Neural cell (in vitro differentiated cells): Measurements from ENCODE around the gene NACC1. TPM values are rescaled to one million over a fixed set of nuclear protein-coding genes. Genes with fewer than 3 reads are reported as not detected.

Source experiments
- H2AFZ ChIP-seq: fragments of 200-600, 300-800 bp; sonication (generic), shearing (Covaris generic); 2 replicates; pipeline ENCODE4 v1.6.0; 2014; ENCODE audit warnings: low read depth, mild to moderate bottlenecking, antibody characterized with exemption, low read length, moderate library complexity
- H3F3A ChIP-seq: fragments of 200-600 bp; shearing (Covaris generic); 2 replicates; pipeline ENCODE4 v1.6.1; 2016; ENCODE audit warnings: mild to moderate bottlenecking, moderate library complexity, mixed read lengths, antibody characterized with exemption, low read length; ENCODE audit not compliant: insufficient read depth, poor library complexity, severe bottlenecking
- H3K27ac ChIP-seq: fragments of 200-600, 300-800 bp; sonication (generic), shearing (Covaris generic); 2 replicates; pipeline ENCODE4 v1.5.1; 2014; ENCODE audit warnings: mild to moderate bottlenecking, low read length, moderate library complexity
- H3K27me3 ChIP-seq: fragments of 300-800, 200-600 bp; sonication (generic), shearing (Covaris generic); 2 replicates; pipeline ENCODE4 v1.6.0; 2014; ENCODE audit warnings: mild to moderate bottlenecking, low read depth, low read length, moderate library complexity; ENCODE audit not compliant: insufficient read depth
- H3K36me3 ChIP-seq: fragments of 300-800, 200-600 bp; sonication (generic), shearing (Covaris generic); 2 replicates; pipeline ENCODE4 v1.5.1; 2014; ENCODE audit warnings: mild to moderate bottlenecking, antibody characterized with exemption, low read length, moderate library complexity; ENCODE audit not compliant: insufficient read depth
- H3K4me2 ChIP-seq: fragments of 300-800, 200-600 bp; sonication (generic), shearing (Covaris generic); 2 replicates; pipeline ENCODE4 v1.6.0; 2014; ENCODE audit warnings: mild to moderate bottlenecking, low read length
- H3K4me3 ChIP-seq: fragments of 300-800, 200-600 bp; sonication (generic), shearing (Covaris generic); 2 replicates; pipeline ENCODE4 v1.5.1; 2014; ENCODE audit warnings: mild to moderate bottlenecking, low read length, moderate library complexity
- H3K79me2 ChIP-seq: fragments of 200-600 bp; shearing (Covaris generic); replicated peaks from 2 replicates; pipeline ENCODE4 v1.6.0; 2014; ENCODE audit warnings: mild to moderate bottlenecking, low read length, moderate library complexity; ENCODE audit not compliant: insufficient read depth
- H3K9ac ChIP-seq: fragments of 300-800, 200-600 bp; sonication (generic), shearing (Covaris generic); 2 replicates; pipeline ENCODE4 v1.6.1; 2016; ENCODE audit warnings: mild to moderate bottlenecking, low read length, mixed read lengths
- H3K9me2 ChIP-seq: fragments of 200-600 bp; shearing (Covaris generic); 2 replicates; pipeline ENCODE4 v1.6.1; 2016; ENCODE audit warnings: mild to moderate bottlenecking, low read length, mixed read lengths; ENCODE audit not compliant: insufficient read depth
- H3K9me3 ChIP-seq: fragments of 200-600, 300-800 bp; sonication (generic), shearing (Covaris generic); 2 replicates; pipeline ENCODE4 v1.6.1; 2016; ENCODE audit warnings: mild to moderate bottlenecking, mixed run types, low read length, moderate library complexity, mixed read lengths
- H4K20me1 ChIP-seq: fragments of 200-600 bp; shearing (Covaris generic); 2 replicates; pipeline ENCODE4 v1.6.1; 2016; ENCODE audit warnings: mild to moderate bottlenecking, mixed run types; ENCODE audit not compliant: insufficient read depth
- EP300 ChIP-seq: fragments of 450-650 bp; conservative IDR thresholded peaks from 2 replicates; pipeline ENCODE4 v1.6.1; 2014; ENCODE audit warnings: antibody characterized with exemption, mild to moderate bottlenecking, moderate library complexity; ENCODE audit not compliant: poor library complexity, severe bottlenecking
- EZH2 ChIP-seq: fragments of 200-600, 300-800 bp; shearing (Covaris generic), sonication (generic); IDR thresholded peaks from 2 replicates; pipeline ENCODE4 v1.6.1; 2014; ENCODE audit warnings: antibody characterized with exemption, low read length, borderline replicate concordance, mild to moderate bottlenecking; ENCODE audit not compliant: insufficient read depth, poor library complexity, severe bottlenecking
- MXI1 ChIP-seq: fragments of 450-650 bp; conservative IDR thresholded peaks from 2 replicates; pipeline ENCODE4 v1.6.1; 2014; ENCODE audit warnings: antibody characterized with exemption, mild to moderate bottlenecking; ENCODE audit not compliant: poor library complexity, severe bottlenecking
- POLR2AphosphoS5 ChIP-seq: IDR thresholded peaks from 2 replicates; pipeline ENCODE4 v1.6.1; 2012
- RAD21 ChIP-seq: fragments of 450-650 bp; conservative IDR thresholded peaks from 2 replicates; pipeline ENCODE4 v1.6.1; 2014; ENCODE audit warnings: antibody characterized with exemption, mild to moderate bottlenecking, moderate library complexity
- REST ChIP-seq: IDR thresholded peaks from 2 replicates; pipeline ENCODE4 v1.6.1; 2012; ENCODE audit warnings: borderline replicate concordance
- SMC3 ChIP-seq: fragments of 450-650 bp; conservative IDR thresholded peaks from 2 replicates; pipeline ENCODE4 v1.6.1; 2014; ENCODE audit warnings: antibody characterized with exemption, mild to moderate bottlenecking, moderate library complexity; ENCODE audit not compliant: poor library complexity
- TAF1 ChIP-seq: IDR thresholded peaks from 2 replicates; pipeline ENCODE4 v1.6.1; 2012; ENCODE audit warnings: low read depth
- polyA plus RNA-seq: library from polyadenylated mRNA; depleted of rRNA; stranded (reverse); fragments of >200 nt; gene quantifications from 2 replicates; pipeline ENCODE4 v1.2.3, GENCODE V29; 2014
- TF ChIP-seq, protein P1 (sequence below): fragments of 450-650 bp; IDR thresholded peaks from 2 replicates; pipeline ENCODE4 v1.5.1; 2014; ENCODE audit warnings: antibody characterized with exemption, mild to moderate bottlenecking, moderate library complexity; ENCODE audit not compliant: poor library complexity, severe bottlenecking

NACC1 gene
- polyA plus RNA-seq, 1 donor from 2014 or later: 16.1 TPM

DNA sequence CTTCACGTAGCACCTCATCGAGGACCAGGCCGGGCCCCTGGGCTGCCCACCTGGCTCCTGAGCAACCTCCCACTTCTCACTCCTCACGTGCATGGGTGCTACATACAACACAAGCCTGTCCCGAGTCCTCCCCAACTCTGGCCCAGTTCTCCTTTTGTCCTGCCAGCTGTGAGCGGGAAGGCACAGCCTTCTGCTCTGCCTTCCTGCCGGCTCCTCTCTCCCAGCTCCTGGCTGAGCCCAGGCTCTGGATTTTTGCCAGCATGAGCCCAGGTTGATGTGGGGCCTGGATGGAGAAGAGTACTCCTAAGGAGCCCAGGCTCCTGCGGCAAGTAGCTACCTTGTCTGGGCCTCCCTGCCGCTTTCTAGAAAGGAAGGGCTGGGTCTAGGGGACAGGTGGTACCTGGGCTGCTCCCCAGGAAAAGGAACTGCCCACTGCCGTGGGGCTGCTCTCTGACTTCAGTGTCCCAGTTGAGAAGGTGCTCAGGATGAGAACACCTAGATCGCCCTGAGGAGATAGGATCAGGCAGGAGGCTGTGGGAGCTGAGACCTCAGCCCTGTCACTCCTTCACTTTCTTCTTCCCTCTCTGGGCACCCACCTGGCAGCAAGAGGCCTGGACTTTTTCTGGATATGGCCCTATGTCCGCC is 39.0 kb upstream of the NACC1 start:
- H3K9ac ChIP-seq: no peak overlapping the region
- H3K27ac ChIP-seq: no peak overlapping the region
- no peak overlapping the region for H3K4me2 ChIP-seq
- H3K27me3 ChIP-seq: no peaks in the 10 kb centered on the region
- no peaks in the 10 kb centered on the region for H3K9me3 ChIP-seq
- H3K4me3 ChIP-seq: no peak overlapping the region
- H3K79me2 ChIP-seq: no peaks in the 10 kb centered on the region
- H2AFZ ChIP-seq: no peak overlapping the region
- no peaks in the 10 kb centered on the region for H3F3A ChIP-seq
- no peaks in the 10 kb centered on the region for H3K9me2 ChIP-seq
- no peaks in the 10 kb centered on the region for H3K36me3 ChIP-seq
- H4K20me1 ChIP-seq: no peaks in the 10 kb centered on the region
- TF ChIP-seq MXI1 (no peak), POLR2AphosphoS5 (no peak), RAD21 (no peak), REST (no peak), TAF1 (no peak), EP300 (no peak), EZH2 (no peak), SMC3 (no peak)
- TF ChIP-seq, protein P1, sequence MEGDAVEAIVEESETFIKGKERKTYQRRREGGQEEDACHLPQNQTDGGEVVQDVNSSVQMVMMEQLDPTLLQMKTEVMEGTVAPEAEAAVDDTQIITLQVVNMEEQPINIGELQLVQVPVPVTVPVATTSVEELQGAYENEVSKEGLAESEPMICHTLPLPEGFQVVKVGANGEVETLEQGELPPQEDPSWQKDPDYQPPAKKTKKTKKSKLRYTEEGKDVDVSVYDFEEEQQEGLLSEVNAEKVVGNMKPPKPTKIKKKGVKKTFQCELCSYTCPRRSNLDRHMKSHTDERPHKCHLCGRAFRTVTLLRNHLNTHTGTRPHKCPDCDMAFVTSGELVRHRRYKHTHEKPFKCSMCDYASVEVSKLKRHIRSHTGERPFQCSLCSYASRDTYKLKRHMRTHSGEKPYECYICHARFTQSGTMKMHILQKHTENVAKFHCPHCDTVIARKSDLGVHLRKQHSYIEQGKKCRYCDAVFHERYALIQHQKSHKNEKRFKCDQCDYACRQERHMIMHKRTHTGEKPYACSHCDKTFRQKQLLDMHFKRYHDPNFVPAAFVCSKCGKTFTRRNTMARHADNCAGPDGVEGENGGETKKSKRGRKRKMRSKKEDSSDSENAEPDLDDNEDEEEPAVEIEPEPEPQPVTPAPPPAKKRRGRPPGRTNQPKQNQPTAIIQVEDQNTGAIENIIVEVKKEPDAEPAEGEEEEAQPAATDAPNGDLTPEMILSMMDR: no peak

- H3K9ac ChIP-seq: no peak overlapping the region
- no peaks in the 10 kb centered on the region for H3K9me2 ChIP-seq
- H4K20me1 ChIP-seq: no peaks in the 10 kb centered on the region
- H2AFZ ChIP-seq: no peak overlapping the region
- TF ChIP-seq EP300 (no peak), REST (no peak), SMC3 (no peak), RAD21 (no peak), EZH2 (no peak), POLR2AphosphoS5 (no peak), MXI1 (no peak), TAF1 (no peak)
- TF ChIP-seq, protein P1: no peak
- no peaks in the 10 kb centered on the region for H3F3A ChIP-seq
- no peak overlapping the region for H3K27ac ChIP-seq
- no peak overlapping the region for H3K4me2 ChIP-seq
- H3K9me3 ChIP-seq: no peaks in the 10 kb centered on the region
- H3K4me3 ChIP-seq: no peak overlapping the region
- no peaks in the 10 kb centered on the region for H3K27me3 ChIP-seq
- H3K79me2 ChIP-seq: no peaks in the 10 kb centered on the region
- no peaks in the 10 kb centered on the region for H3K36me3 ChIP-seq
These were observed 38.5 kb upstream of the NACC1 start for GRCh38 chr19:13079542-13079986.
